Hematopoietic multipotent progenitor cell treated with erythropoietin and hydrocortisone succinate and interleukin-3 and kit ligand, for 15 days (in vitro differentiated cells): ENCODE measurements around the gene RAD51B.

Source experiments
- DNase-seq: peaks from one replicate; pipeline ENCODE4 v3.0.0-alpha.2; 2015; ENCODE audit warnings: low spot score

The RAD51B gene

GRCh38 chr14:68467425-68467824 is 647.8 kb downstream of the RAD51B start:
- DNase-seq, result no peak

GRCh38 chr14:68468437-68469207 is 649.0 kb downstream of the RAD51B start:
- no peak for DNase-seq

GRCh38 chr14:68469208-68469713 is 649.7 kb downstream of the RAD51B start:
- DNase-seq, result no peak

DNA sequence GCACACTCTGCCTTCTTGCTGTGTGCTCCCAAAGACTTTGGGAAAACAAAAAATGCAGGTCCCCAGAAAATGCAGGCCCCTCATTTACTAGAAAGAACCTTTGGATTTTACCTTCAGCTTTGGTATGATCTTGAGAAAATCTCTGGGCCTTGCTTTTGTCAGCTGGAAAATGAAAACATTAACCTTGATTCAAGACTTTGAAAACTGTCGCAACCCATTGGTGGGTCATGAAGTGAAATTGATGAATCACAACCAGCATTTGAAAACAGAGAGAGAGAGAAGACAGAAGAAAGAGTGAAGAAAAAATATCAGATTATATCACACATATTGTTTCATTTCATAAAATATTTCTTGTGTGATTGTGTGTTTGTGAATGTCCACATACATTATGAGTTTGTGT is 650.8 kb downstream of the RAD51B start:
- DNase-seq, result no peak

- no peak for DNase-seq
Observed at GRCh38 chr14:68471029-68471963, 651.7 kb downstream of the RAD51B start.

GRCh38 chr14:68471964-68472508 is 652.5 kb downstream of the RAD51B start:
- no peak for DNase-seq

DNA sequence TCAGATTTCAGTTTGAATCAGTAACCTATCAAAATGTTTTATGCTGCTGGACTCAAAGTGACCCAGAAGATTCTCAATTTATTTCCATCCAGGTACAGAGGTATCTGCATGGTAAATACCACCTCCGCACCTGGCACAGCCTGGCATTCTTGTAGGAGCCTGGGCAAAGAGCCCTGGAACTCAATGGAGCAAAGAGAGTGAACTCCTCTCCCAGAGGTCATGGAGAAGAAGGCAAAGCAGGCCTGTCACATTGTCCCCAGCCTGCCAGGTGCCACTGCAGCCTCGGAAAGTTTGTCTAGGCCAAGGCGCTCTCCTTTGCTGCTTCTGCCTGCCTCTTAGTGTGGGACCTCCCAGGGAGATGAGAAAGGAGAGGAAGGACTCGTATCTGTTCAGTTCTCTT is 653.5 kb downstream of the RAD51B start:
- no peak for DNase-seq

DNA sequence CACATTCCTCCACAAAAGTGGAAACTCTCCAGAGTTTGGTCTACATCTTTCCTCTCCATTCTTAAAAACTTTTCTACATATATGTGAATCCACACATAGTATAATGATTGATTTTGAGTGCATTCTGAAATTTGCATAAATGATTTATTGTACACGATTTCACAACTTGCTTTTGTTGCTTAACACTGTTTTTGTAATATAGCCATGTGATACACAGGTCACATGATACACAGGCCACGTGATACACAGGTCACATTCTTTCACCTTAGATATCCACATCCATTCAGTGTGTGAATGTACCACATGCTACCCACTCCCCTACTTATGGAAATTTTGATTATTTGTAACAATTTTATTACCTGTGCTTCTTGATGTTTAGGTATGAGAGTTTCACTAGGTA is 654.2 kb downstream of the RAD51B start:
- no peak for DNase-seq

DNA sequence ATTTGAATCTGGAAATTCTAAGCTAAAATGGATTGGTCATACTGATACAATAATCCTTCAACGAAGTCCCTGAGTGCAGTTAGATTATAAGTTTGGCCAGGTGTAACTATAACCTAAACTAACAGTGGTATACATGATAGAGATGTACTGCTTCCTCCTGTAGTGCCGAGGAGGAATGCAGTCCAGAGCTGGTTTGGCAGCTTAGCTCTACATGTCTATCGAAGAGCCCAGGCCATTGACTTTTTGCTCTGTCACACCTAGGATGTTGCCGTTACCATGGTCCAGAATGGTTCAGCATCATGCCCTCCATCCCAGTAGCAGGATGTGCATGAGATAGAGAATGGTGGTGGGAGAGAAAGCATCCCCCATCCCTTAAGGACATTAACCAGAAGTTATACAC is 655.2 kb downstream of the RAD51B start:
- no peak for DNase-seq

DNA sequence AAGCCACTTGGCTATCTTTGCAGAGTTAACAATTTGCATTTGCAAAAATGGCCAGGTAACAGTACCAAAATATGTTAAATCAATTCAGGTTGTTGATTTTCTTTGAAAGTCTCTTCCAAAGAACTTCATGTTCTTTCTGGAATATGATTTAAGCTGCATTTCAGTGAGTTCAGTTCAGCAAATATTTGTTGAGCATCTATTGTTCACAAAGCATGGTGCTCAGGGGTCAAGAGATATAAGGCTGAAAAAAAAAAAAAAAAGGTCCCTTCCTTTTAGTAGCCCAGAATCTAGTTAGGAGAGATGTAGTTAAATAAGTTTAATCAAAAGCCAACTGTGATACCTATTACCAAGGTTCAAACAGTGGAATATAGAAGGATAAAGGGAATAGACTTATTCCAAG is 656.2 kb downstream of the RAD51B start:
- no peak for DNase-seq

- no peak for DNase-seq
Observed at GRCh38 chr14:68476212-68477109, 656.9 kb downstream of the RAD51B start.

- DNase-seq, result no peak
Observed at GRCh38 chr14:68477110-68477455, 657.5 kb downstream of the RAD51B start.

DNA sequence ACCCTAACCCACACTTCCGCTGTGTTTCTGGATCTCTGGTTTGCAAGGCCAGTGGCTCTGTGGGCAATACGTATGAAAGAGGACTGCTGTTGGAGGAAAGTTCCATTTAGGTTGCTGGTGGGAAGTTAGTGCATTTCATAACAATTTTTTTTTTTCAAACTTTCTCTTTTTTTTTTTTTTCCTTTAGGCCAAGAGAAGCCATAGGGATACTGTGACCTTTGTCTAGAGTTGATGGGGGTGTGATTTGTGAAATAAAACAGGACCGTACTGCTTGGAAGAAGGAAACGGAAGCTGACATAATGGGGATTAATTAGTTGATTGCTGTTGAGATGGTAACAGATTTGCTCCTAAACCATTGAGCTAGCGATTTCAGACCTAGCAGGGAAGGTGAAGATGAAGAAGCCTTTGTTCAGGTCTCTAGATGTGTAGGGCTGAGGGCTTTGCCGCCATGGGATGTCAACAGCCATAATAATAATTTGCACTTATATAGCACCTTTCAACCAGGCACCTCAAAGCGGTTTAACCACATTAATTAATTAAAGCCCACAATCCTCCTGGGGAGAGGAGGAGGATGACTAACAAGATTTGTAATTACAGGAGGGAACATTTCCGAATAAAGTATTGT is 658.0 kb downstream of the RAD51B start:
- DNase-seq, result no peak

DNA sequence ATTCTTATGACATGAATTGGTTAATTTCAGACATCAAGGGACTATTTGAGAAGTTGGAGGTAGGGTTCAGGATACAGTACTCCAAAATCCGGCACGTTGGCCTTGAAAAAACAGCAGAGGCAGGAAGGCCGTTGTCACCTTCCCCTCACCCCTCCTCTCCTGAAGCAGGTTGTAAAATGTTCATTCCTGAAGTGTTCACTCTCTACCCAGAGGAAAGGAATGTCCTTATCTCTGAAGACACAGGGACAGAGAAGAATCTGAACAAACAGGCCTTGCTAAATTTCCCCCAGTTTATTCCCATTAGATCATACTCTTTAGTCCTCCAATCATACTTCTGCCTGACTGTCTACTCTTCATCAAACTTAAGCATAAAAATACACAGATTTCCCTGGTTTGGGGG is 659.7 kb downstream of the RAD51B start:
- DNase-seq, result no peak

DNA sequence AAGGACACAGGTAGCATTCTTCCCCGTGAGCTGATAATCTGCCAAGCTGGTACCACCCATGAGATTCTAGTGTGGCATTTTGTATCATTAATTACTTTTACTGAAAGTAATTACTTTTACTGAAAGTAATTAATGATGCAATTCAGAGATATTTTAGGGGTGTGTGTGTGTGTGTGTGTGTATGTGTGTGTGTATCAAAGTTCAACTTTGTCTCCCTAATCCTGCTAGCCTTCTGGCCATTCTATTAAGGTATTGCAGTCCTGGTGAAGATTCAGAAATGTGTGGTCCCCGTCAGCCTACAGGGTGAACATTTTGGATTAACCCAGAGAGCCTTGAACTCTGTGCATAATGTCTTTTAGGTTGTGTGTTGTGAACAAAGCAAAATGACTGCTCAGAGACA is 662.4 kb downstream of the RAD51B start:
- no peak for DNase-seq

- DNase-seq, result no peak
Observed at GRCh38 chr14:68482772-68483395, 663.3 kb downstream of the RAD51B start.

- DNase-seq, result no peak
Observed at GRCh38 chr14:68486033-68486732, 666.6 kb downstream of the RAD51B start.

- no peak for DNase-seq
Observed at GRCh38 chr14:68486809-68487208, 667.2 kb downstream of the RAD51B start.

DNA sequence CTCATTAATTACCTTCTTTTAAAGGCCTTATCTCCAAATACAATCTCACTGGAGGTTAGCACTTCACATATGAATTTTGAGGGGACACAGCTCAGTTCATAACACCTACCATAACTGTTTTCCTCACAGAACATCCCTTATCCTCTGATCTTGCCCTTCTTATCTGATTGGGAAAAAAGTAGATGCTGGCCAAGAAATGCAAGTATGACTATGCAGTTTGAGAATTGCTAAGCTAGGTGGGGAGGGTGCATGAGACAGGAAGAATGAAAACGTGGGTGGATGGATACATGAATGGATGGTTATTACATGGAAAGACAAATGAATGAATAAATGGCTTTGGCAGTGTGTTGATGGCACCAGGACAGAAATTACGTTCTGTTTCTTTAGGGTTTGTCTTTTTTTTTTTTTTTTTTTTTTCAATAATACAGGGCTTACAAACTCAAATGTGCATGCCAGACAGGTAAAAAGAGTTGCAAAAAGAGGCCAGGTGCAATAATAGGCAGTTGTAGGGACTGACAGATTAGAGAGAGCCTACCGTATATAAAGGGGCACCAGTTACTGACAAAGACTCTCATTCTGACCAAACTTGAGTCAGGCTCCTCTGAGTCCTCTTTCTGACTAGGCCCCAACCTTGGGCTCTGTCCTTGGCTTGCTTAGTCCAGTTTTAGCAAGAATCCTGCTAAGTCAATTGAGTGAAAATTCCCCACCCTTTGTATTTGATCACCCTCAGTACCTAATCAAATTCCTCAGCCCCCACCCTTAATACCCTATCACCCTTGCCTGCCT is 668.4 kb downstream of the RAD51B start:
- DNase-seq, result no peak
